GM11168 (cell line): ENCODE measurements around the gene GCAT.

ENCODE experiments used
- in situ Hi-C: fragments of 300-500 bp; cut with MboI; formaldehyde crosslinking; loops from one replicate; pipeline ENCODE4 v1.12.0; 2022; ENCODE audit warnings: low sequenced_read_pairs; ENCODE audit not compliant: unreplicated experiment

Gene GCAT

GRCh38 chr22:37806409-37807333, 1.1 kb upstream of the GCAT start:
- in situ Hi-C loops, result no loop called here

- in situ Hi-C loops, result no loop called here
Observed at GRCh38 chr22:37808294-37808657, 542 bp downstream of the GCAT start.

GRCh38 chr22:37809672-37810333, 2.1 kb downstream of the GCAT start:
- in situ Hi-C loops, result no loop called here

- in situ Hi-C loops, result no loop called here
Observed at GRCh38 chr22:37811867-37812266, 4.1 kb downstream of the GCAT start.

GRCh38 chr22:37812869-37813678, 5.3 kb downstream of the GCAT start:
- in situ Hi-C loops, result no loop called here

- in situ Hi-C loops, result no loop called here
Observed at GRCh38 chr22:37815593-37815992, 7.9 kb downstream of the GCAT start.

GRCh38 chr22:37816543-37817180, 8.9 kb downstream of the GCAT start:
- in situ Hi-C loops, result no loop called here

- in situ Hi-C loops, result no loop called here
Observed at GRCh38 chr22:37817705-37818408, 10.1 kb downstream of the GCAT start.

GRCh38 chr22:37818409-37819104, 10.8 kb downstream of the GCAT start:
- in situ Hi-C loops, result no loop called here

GRCh38 chr22:37819105-37819433, 11.3 kb downstream of the GCAT start:
- in situ Hi-C loops, result no loop called here

GRCh38 chr22:37820350-37820749, 12.6 kb downstream of the GCAT start:
- in situ Hi-C loops, result no loop called here

GRCh38 chr22:37822079-37822833, 14.5 kb downstream of the GCAT start:
- in situ Hi-C loops, result no loop called here

- in situ Hi-C loops, result no loop called here
Observed at GRCh38 chr22:37823134-37823985, 15.6 kb downstream of the GCAT start, which contains the start of gene GALR3. TSS of gene GALR3 (plus strand) at chr22:37823382. CDS start at chr22:37823407, 25 bp downstream.

GRCh38 chr22:37824674-37825641, 17.2 kb downstream of the GCAT start:
- in situ Hi-C loops, result no loop called here

- in situ Hi-C loops, result no loop called here
Observed at GRCh38 chr22:37827056-37827455, 19.3 kb downstream of the GCAT start.

GRCh38 chr22:37830093-37830842, 22.5 kb downstream of the GCAT start:
- in situ Hi-C loops, result no loop called here
